Measurements from ENCODE around the gene LRG1. TPM values are rescaled to one million over a fixed set of nuclear protein-coding genes. Genes with fewer than 3 reads are reported as not detected.

Gene LRG1
- total and polyA plus RNA-seq, 10 donors, result 1.7 to 54.0 (median 12.3) TPM

- Histone ChIP-seq H3K9me3 (no peaks in the 10 kb centered on the region), H3K27me3 (replicated peaks in 1 of 7) (peaks cover under 1 to 74% (median 26%) of the 10 kb centered on the region in 7 donors), H3K36me3 (no peaks in the 10 kb centered on the region), H3K4me1 (peaks cover 0 to 40% (median 20%) of the 10 kb centered on the region in 6 donors), H3K4me3 (peak overlapping the region in 1 of 8 donors; percentile 15), H3K27ac (peak overlapping the region in 7 of 8 donors; percentile 43 to 72 (median 55))
- DNase-seq, result no peak
- TF ChIP-seq CTCF (IDR thresholded peaks at IDR 0.05 in 8 of 11, conservative IDR thresholded peaks at IDR 0.05 in 3 of 11) (no peak), POLR2AphosphoS5 (IDR thresholded peaks at IDR 0.05) (peak; percentile 40 to 60 (median 50))
- WGBS, 5 donors, result 22 to 28% (median 22%) methylated on average over 17 to 19 of the region's 19 CpGs
- intact Hi-C loops (cut with DNase I; ENCODE audit: low total_unique reads), result no loop called here
These were observed 35.6 kb upstream of the LRG1 start for GRCh38 chr19:4575267-4576015.

- Histone ChIP-seq H3K4me1 (peaks cover 0 to 35% (median 18%) of the 10 kb centered on the region in 6 donors), H3K9me3 (no peaks in the 10 kb centered on the region), H3K4me3 (no peak overlapping the region), H3K27me3 (replicated peaks in 1 of 7) (peaks cover 0 to 57% (median 12%) of the 10 kb centered on the region in 7 donors), H3K27ac (no peak overlapping the region), H3K36me3 (no peaks in the 10 kb centered on the region)
- WGBS, 5 donors, result 69 to 86% (median 79%) methylated on average over 6 of the region's 6 CpGs
- intact Hi-C loops (cut with DNase I; ENCODE audit: low total_unique reads), result no loop called here
- TF ChIP-seq POLR2AphosphoS5 (IDR thresholded peaks at IDR 0.05), result no peak
- TF ChIP-seq POLR2A (IDR thresholded peaks at IDR 0.05), result no peak
- TF ChIP-seq CTCF (IDR thresholded peaks at IDR 0.05 in 8 of 11, conservative IDR thresholded peaks at IDR 0.05 in 3 of 11), result no peak
- DNase-seq, result no peak
These were observed 33.8 kb upstream of the LRG1 start for GRCh38 chr19:4573682-4574081.

GRCh38 chr19:4571305-4571917 lies 31.6 kb upstream of the LRG1 start:
- intact Hi-C loops (cut with DNase I; ENCODE audit: low total_unique reads), result no loop called here
- 71 to 79% (median 72%) methylated on average over 11 to 22 of the region's 22 CpGs for WGBS, 5 donors
- no peak for DNase-seq

More at GRCh38 chr19:4571305-4571917, 31.6 kb upstream of the LRG1 start:
- H3K36me3 ChIP-seq, result no peaks in the 10 kb centered on the region
- no peak overlapping the region for H3K4me3 ChIP-seq
- no peaks in the 10 kb centered on the region for H3K9me3 ChIP-seq
- H3K4me1 ChIP-seq, result peaks cover 0 to 57% (median 29%) of the 10 kb centered on the region in 6 donors
- H3K27me3 ChIP-seq (replicated peaks in 1 of 7), result peaks cover 0 to 42% (median 12%) of the 10 kb centered on the region in 7 donors
- H3K27ac ChIP-seq, result peak overlapping the region in 1 of 8 donors; percentile 33
- TF ChIP-seq POLR2A (IDR thresholded peaks at IDR 0.05) (no peak), CTCF (IDR thresholded peaks at IDR 0.05 in 8 of 11, conservative IDR thresholded peaks at IDR 0.05 in 3 of 11) (no peak), POLR2AphosphoS5 (IDR thresholded peaks at IDR 0.05) (no peak)

Data from spleen (tissue), 11 donors.